Caco-2 (cell line): ENCODE results near the gene FAM184A. TPM values are rescaled to one million over a fixed set of nuclear protein-coding genes. Genes with fewer than 3 reads are reported as not detected.
"Not testable (repeated sequence)": the region's sequence is repeated elsewhere in the genome, so short reads cannot be mapped to it uniquely, and the experiment has no call there.

Source experiments
- BruUV-seq: library from RNA; stranded (reverse); fragments of 400-500 nt; replicated peaks from 2 replicates; lab custom pipeline; 2021; lab: Mats Ljungman, UMichigan
- CTCF ChIA-PET: fragments of 300-600 bp; sonication (Branson Sonifier 250); formaldehyde crosslinking; loops from one replicate; lab custom pipeline; 2022; ENCODE audit warnings: antibody characterized with exemption; lab: Charles Lee
- POLR2A ChIA-PET: fragments of 300-600 bp; sonication (Branson Sonifier 250); formaldehyde crosslinking; loops from one replicate; lab custom pipeline; 2022; ENCODE audit warnings: antibody characterized with exemption; lab: Charles Lee
- DNase-seq, 2 experiments: peaks; one replicate each; pipeline versions ENCODE4 v3.0.0 to v3.0.0-alpha.2; 2020 to 2022
- H3K27me3 ChIP-seq: replicated peaks from 2 replicates; pipeline ENCODE4 v1.6.0; 2011; ENCODE audit warnings: low read length; ENCODE audit not compliant: control insufficient read depth, insufficient read depth
- H3K36me3 ChIP-seq: 2 replicates; pipeline ENCODE4 v1.5.1; 2011; ENCODE audit warnings: low read length; ENCODE audit not compliant: control insufficient read depth, insufficient read depth
- H3K4me1 ChIP-seq: fragments of 250-450 bp; sonication (Bioruptor Pico); 2 replicates; pipeline ENCODE4 v1.5.1; 2020; ENCODE audit warnings: mild to moderate bottlenecking
- H3K4me3 ChIP-seq: 2 replicates; pipeline ENCODE4 v1.5.1; 2011; ENCODE audit warnings: low read depth, mild to moderate bottlenecking, control low read depth, low read length
- H3K9me3 ChIP-seq: fragments of 250-450 bp; sonication (Bioruptor Pico); 2 replicates; pipeline ENCODE4 v1.5.1; 2020; ENCODE audit warnings: mild to moderate bottlenecking, moderate library complexity
- H3K27ac Mint-ChIP-seq: one replicate; pipeline ENCODE4 v1.8.0; 2022; ENCODE audit warnings: mixed read lengths; ENCODE audit not compliant: unreplicated experiment
- H3K27me3 Mint-ChIP-seq: one replicate; pipeline ENCODE4 v1.8.0; 2022; ENCODE audit warnings: mixed read lengths; ENCODE audit not compliant: insufficient read depth, unreplicated experiment
- H3K36me3 Mint-ChIP-seq: one replicate; pipeline ENCODE4 v1.8.0; 2022; ENCODE audit warnings: mild to moderate bottlenecking, mixed read lengths; ENCODE audit not compliant: insufficient read depth, unreplicated experiment
- H3K4me1 Mint-ChIP-seq: one replicate; pipeline ENCODE4 v1.8.0; 2022; ENCODE audit warnings: low read depth, mixed read lengths; ENCODE audit not compliant: unreplicated experiment
- H3K4me3 Mint-ChIP-seq: one replicate; pipeline ENCODE4 v1.8.0; 2022; ENCODE audit warnings: mild to moderate bottlenecking, moderate library complexity, mixed read lengths; ENCODE audit not compliant: unreplicated experiment
- H3K9me3 Mint-ChIP-seq: one replicate; pipeline ENCODE4 v1.8.0; 2022; ENCODE audit warnings: mixed read lengths; ENCODE audit not compliant: unreplicated experiment
- intact Hi-C: fragments of 100-400 bp; cut with micrococcal nuclease; formaldehyde crosslinking; loops from one replicate; pipeline ENCODE4 v1.10.0; 2022; ENCODE audit not compliant: unreplicated experiment
- total RNA-seq: library from RNA; stranded (reverse); gene quantifications from 2 replicates; pipeline ENCODE4 v1.2.3, GENCODE V29; 2022
- TF ChIP-seq, protein P1 (sequence below), 2 experiments: fragments of 200-600 bp in 1 of 2; IDR thresholded peaks; 1 replicate in 1 of 2; 2 replicates in 1 of 2; pipeline versions ENCODE4 v1.5.1 to v1.8.0; 2011 to 2022; ENCODE audit warnings: antibody characterized with exemption in 1 of 2, control low read depth in 1 of 2, inconsistent platforms in 1 of 2, low read depth in 1 of 2, low read length in 1 of 2, mild to moderate bottlenecking in 1 of 2, moderate library complexity in 1 of 2; ENCODE audit not compliant: insufficient read depth in 1 of 2, severe bottlenecking in 1 of 2, unreplicated experiment in 1 of 2

The FAM184A gene
- total RNA-seq, 1 experiment from 2014 or later: 10.8 TPM

DNA sequence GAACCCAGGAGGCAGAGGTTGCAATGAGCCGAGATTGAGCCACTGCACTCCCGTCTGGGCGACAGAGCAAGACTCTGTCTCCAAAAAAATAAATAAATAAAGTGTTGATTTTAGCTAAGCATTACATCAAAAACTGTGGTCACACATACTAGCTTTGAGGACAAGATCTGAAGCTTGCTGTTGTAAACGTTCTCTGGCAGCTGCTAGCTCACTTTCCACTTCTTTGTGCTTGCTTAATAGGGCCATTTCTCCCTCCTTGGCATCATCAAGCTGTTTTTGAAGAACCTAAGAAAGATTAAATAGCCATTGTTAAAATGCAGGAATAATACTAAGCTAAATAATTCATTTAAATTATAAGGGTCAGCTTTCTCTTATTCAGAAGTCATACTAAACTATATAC is 55.7 kb downstream of the FAM184A start:
- no TSS peak for BruUV-seq
- Histone ChIP-seq H3K36me3 (no peaks in the 10 kb centered on the region), H3K4me3 (no peak overlapping the region), H3K9me3 (no peaks in the 10 kb centered on the region), H3K4me1 (peaks cover 16% of the 10 kb centered on the region), H3K27me3 (no peaks in the 10 kb centered on the region)
- ChIA-PET POLR2A (interaction anchor here (0.7 kb wide), 1 partner anchor 25 kb away, joined by 3 read pairs; no protein-coding TSS in a partner anchor), CTCF (no interaction called here)
- Mint-ChIP-seq H3K27ac (no peak overlapping the region), H3K36me3 (peaks cover 5% of the 10 kb centered on the region), H3K4me1 (peaks cover 25% of the 10 kb centered on the region), H3K9me3 (no peaks in the 10 kb centered on the region), H3K4me3 (no peak overlapping the region), H3K27me3 (no peaks in the 10 kb centered on the region)
- TF ChIP-seq, protein P1, sequence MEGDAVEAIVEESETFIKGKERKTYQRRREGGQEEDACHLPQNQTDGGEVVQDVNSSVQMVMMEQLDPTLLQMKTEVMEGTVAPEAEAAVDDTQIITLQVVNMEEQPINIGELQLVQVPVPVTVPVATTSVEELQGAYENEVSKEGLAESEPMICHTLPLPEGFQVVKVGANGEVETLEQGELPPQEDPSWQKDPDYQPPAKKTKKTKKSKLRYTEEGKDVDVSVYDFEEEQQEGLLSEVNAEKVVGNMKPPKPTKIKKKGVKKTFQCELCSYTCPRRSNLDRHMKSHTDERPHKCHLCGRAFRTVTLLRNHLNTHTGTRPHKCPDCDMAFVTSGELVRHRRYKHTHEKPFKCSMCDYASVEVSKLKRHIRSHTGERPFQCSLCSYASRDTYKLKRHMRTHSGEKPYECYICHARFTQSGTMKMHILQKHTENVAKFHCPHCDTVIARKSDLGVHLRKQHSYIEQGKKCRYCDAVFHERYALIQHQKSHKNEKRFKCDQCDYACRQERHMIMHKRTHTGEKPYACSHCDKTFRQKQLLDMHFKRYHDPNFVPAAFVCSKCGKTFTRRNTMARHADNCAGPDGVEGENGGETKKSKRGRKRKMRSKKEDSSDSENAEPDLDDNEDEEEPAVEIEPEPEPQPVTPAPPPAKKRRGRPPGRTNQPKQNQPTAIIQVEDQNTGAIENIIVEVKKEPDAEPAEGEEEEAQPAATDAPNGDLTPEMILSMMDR (IDR thresholded peaks at IDR 0.05; ENCODE audit: insufficient read depth in 1 of 2, low read depth in 1 of 2, low read length in 1 of 2, severe bottlenecking in 1 of 2, unreplicated experiment in 1 of 2): no peak
- DNase-seq: no peak
- intact Hi-C loops: no loop called here

DNA sequence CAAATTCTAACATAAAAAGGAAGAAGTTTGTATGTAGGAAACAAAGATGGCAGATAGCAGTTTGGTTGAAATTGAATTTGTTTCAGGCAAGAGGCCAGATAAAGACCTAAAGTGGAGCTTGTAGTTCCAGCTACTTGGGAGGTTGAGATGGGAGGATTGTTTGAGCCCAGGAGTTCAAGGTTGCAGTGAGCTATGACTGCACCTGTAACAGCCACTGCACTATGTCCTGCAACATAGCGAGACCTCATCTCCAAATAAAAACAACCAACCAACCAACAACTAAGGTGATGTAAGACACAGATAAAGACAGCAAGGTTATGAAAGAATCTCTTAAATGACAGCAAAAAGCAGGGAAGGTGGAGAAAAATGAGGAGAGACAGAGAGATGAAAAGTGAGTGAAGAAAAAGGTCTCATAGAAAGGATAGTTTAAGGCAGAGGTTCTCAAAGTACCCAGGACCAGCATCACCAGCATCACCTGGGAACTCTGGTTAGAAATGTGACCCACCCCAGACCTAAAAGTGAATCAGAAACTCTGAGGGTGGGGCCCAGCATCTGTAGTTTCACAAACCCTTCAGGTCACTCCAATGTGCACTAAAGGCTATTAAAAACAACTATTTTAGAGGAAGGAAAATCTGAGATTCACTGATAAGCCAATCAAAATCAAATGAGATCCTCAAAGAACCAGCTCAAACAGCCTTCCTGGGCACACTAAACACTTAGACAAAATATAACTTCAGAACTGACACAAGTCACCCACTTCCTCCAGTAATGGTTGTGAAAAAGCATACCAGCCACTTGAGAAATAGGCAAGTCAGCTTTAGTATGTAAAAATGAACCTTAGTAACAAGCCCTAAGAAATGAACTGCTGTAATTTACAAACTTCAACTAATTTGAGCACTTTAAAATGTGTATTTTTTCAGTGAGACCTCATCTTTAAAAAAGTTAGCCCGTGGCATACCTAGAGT is 57.6 kb downstream of the FAM184A start:
- H3K4me1 ChIP-seq: no peaks in the 10 kb centered on the region
- ChIA-PET CTCF (interaction anchor here (0.9 kb wide), 1 partner anchor 17 kb away, joined by 3 read pairs; no protein-coding TSS in a partner anchor), POLR2A (no interaction called here)
- peaks cover 8% of the 10 kb centered on the region for H3K4me1 Mint-ChIP-seq
- H3K27me3 ChIP-seq: no peaks in the 10 kb centered on the region
- H3K4me3 Mint-ChIP-seq: no peak overlapping the region
- no peaks in the 10 kb centered on the region for H3K27me3 Mint-ChIP-seq
- no peak overlapping the region for H3K27ac Mint-ChIP-seq
- no peak for DNase-seq
- H3K36me3 Mint-ChIP-seq: no peaks in the 10 kb centered on the region
- intact Hi-C loops: no loop called here
- no TSS peak for BruUV-seq
- H3K9me3 ChIP-seq: no peaks in the 10 kb centered on the region
- H3K4me3 ChIP-seq: no peak overlapping the region
- H3K36me3 ChIP-seq: no peaks in the 10 kb centered on the region; the same call in 1 of the 2 replicates
- TF ChIP-seq, protein P1 (IDR thresholded peaks at IDR 0.05; ENCODE audit: insufficient read depth in 1 of 2, low read depth in 1 of 2, low read length in 1 of 2, severe bottlenecking in 1 of 2, unreplicated experiment in 1 of 2): no peak
- no peaks in the 10 kb centered on the region for H3K9me3 Mint-ChIP-seq

- POLR2A ChIA-PET, H3K4me3 ChIP-seq, H3K9me3 ChIP-seq, H3K27ac Mint-ChIP-seq, H3K36me3 ChIP-seq, H3K9me3 Mint-ChIP-seq, H3K27me3 Mint-ChIP-seq, H3K4me3 Mint-ChIP-seq, H3K4me1 Mint-ChIP-seq, CTCF ChIA-PET, intact Hi-C loops, H3K36me3 Mint-ChIP-seq, H3K4me1 ChIP-seq, BruUV-seq, DNase-seq, H3K27me3 ChIP-seq: not testable (repeated sequence)
Measured at GRCh38 chr6:119015165-119015564, 63.3 kb downstream of the FAM184A start.
